NOMO-1 treated with DMSO at 0.1 percent for 48 hours (cell line): ENCODE measurements around the gene IFFO2.

Source experiments
- DNase-seq: peaks from one replicate; lab custom pipeline; 2025; ENCODE audit not compliant: unreplicated experiment; lab: John Stamatoyannopoulos, UW

The IFFO2 gene

GRCh38 chr1:18972991-18973390 lies 16.5 kb upstream of the IFFO2 start:
- DNase-seq = peak; percentile 15

- no peak for DNase-seq
Measured at GRCh38 chr1:18972531-18972930, 16.1 kb upstream of the IFFO2 start.

DNA sequence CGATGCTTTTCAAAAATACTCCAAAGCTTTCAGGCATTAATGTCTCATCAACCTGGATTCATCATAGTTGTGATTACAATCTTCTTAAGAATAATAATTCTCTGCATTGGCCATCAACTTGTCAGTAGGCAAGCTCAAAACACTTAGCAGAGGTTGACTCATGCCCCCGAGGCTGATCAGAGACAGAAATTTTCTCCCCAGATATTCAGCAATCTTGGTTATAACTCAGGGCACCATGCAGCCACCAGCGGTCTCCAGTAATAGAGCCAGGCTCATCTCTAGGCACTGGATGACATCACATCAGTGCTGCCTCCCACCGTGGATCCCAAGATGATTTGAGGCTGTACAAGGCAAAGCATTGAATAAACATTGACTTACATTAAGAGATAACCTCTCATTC lies 14.3 kb upstream of the IFFO2 start:
- DNase-seq = no peak

GRCh38 chr1:18970358-18970757 lies 13.9 kb upstream of the IFFO2 start:
- DNase-seq = no peak

- DNase-seq = no peak
Measured at GRCh38 chr1:18967066-18967690, 10.7 kb upstream of the IFFO2 start.

DNA sequence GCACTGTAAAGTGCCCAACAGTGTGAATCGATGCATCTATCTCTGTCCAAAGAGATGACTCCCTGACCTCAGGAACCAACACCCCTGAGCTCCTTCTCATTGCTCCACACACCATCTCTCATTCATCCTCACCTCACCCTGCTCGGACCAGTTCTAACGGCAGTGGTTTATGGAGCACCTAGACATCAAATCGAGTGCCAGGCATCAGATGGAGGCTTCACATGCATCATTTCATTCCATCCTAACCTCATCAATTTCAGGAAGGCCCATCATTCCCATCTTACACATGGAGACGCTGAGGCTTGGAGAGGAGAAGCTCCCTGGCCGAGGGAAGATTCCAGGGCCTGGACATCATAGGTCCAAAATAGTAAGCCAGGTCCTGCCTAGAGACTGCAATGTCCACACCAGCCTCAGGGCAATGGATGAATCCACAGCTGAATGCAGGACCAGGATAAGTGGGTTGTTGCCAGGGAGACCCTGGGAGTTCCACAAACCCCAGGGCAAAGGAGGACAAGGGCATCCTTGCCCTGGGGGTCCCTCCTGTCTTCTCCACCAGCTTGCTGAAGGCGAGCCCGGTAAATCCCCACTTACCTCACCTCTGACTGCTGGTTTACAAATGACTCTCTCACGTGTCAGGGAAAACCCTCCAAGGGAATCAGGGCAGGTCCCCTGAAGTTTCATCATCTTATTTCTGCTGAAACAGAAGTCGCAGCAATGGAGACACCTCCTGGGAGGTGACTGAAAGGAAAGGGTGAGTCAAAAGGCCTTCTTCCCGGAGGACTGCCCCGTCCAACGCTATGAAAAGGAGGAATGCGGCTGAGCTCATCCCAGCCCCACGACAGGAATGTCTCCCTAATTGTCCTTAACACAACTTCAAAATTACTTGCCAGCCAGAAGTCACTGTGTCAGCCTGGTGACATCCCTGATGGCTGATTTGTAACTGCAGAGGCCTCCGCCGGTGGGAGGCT lies 9.0 kb upstream of the IFFO2 start:
- no peak for DNase-seq

GRCh38 chr1:18963968-18964367 lies 7.5 kb upstream of the IFFO2 start:
- DNase-seq = no peak

- no peak for DNase-seq
Measured at GRCh38 chr1:18962855-18963737, 6.6 kb upstream of the IFFO2 start.

- no peak for DNase-seq
Measured at GRCh38 chr1:18962121-18962721, 5.7 kb upstream of the IFFO2 start.

DNA sequence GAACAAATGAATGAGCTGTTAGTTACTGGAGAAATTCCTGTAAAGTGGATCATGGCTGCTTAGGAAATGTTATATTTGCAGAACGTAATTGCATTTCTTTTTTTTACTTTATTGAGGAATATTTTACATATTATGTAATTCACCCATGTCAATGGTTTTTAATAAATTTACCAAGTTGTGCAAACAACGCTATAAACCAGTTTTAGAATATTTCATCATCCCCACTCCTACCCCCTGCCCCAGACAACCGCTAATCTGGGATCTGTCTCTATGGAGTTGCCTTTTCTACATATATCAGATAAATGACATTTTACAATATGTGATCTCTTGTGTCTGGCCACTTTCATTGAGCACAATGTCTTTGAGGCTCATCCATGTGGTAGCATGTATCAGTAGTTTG lies 4.3 kb upstream of the IFFO2 start:
- no peak for DNase-seq

- DNase-seq = no peak
Measured at GRCh38 chr1:18960409-18960808, 3.9 kb upstream of the IFFO2 start.

DNA sequence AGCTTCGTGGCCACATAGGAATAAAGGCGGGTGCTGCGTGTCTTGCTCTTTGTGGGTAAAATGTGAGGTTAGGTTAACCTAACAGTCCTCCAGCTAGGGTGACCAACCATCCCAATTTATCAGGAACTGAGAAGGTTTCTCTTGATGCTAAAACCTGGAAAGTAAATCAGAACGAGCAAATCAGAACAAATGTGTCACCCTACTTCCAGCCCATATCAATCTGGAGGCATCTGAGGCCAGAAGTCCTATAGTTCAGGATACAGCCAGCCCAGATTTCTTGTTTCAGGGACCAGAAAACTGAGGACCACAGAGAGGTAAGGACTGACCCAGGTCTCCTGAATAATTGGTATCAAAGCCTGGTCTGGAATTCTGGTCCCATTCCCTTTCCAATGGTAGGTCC lies 3.1 kb upstream of the IFFO2 start:
- DNase-seq = no peak

- no peak for DNase-seq
Measured at GRCh38 chr1:18957532-18958300, 1.2 kb upstream of the IFFO2 start.

- no peak for DNase-seq
Measured at GRCh38 chr1:18957136-18957521, 653 bp upstream of the IFFO2 start.

- DNase-seq = no peak
Measured at GRCh38 chr1:18955441-18956192, 859 bp downstream of the IFFO2 start.

DNA sequence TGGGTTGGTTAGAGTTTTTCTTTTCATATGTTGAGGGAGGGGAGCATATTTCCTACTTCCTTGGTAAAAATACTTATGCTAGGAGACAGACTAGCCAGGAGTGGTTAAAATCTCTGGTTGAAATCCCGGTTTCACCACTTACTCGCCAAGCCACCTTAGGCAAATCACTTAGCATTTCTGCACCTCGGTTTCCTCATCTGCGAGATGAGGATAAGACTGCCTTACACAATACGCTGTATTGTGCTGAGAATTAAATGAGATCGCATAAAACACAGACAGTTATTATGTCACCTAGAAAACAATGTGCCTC lies 1.4 kb downstream of the IFFO2 start:
- DNase-seq = no peak

DNA sequence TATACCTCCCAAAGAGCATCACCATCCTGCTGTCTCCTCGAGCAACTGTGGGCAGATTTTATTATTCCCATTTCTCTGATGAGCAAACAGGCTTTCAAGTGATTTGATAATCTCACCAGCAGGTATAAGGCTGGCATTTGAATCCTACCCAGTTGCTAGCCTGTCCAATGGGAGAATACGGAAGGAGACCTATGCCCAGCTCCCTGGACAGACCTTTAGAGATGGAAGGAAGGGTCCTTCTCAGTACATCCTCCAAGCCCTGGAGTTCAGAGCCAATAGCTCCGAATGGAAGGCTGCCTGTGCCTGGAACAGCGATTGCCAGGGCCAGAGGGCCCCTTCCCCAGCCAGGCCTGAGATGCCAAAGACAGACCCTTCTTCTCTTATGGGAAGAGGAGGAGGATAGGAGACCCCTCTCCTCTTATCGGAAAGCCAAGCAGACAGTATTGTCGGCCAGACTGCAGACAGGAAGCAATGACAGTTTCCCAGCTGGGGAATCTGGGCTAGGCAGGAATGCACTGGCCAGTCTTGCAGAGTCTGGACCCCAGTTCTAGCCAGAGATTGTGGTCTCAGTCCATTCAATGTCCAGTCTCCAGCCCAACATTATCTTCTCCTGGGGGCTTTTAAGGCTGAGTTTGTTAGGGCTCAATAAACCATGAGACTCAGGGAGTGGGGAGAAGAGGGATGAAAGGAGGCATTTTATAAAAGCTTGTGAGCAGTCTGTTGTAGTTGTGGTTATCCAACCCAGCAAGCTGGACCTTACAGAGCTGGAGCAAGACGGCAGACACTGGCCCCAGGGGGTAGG lies 2.0 kb downstream of the IFFO2 start:
- no peak for DNase-seq

DNA sequence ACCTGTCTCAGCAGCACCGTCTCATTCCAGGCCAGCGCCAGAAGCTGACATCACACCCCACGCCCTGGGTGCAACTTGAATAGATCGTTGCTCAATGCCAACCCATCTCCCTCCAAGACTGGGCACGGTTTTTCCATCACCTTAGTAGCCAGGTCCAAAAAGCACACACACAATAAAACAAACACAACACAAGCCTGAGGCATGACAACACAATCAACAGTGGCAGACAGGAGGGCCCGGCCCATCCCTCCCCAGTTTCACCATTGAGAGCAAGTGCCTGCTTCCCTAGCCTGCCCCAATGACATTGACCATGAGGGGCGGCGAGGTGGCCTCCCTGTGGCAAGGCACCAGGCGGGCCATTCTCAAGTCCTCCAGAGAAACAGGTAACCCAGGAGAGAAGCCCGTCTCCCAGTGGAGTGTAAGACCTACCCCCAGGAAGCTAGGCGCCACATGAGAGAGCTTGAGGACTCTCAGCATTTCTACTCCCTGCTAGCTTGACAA lies 2.7 kb downstream of the IFFO2 start:
- DNase-seq = no peak
